Measurements from ENCODE around the gene RYR3.

Gene RYR3

GRCh38 chr15:33756961-33757360 lies 446.2 kb downstream of the RYR3 start (continued):
- TF ChIP-seq KLF8 (tag by site-specific recombination; IDR thresholded peaks at IDR 0.05): no peak
- TF ChIP-seq PRDM6 (tag by site-specific recombination; IDR thresholded peaks at IDR 0.05): no peak
- TF ChIP-seq SCRT1 (tag by site-specific recombination; IDR thresholded peaks at IDR 0.05; ENCODE audit: borderline replicate concordance): no peak

- no peaks in the 10 kb centered on the region for H3K36me3 ChIP-seq (ENCODE audit: control insufficient read depth in 2 of 2, insufficient read depth in 1 of 2, low read length in 2 of 2)
- CTCF ChIA-PET: no interaction called here
- no peak overlapping the region for H3K27ac ChIP-seq (ENCODE audit: extremely low read depth, low read depth, low read length)
- H3K4me1 ChIP-seq (ENCODE audit: control insufficient read depth, insufficient read depth, low read length): no peaks in the 10 kb centered on the region
- POLR2A ChIA-PET: no interaction called here
- H3K4me3 ChIP-seq (ENCODE audit: low read depth, low read length): no peak overlapping the region
- no peak for TF ChIP-seq ZNF747 (tag by site-specific recombination; IDR thresholded peaks at IDR 0.05)
- TF ChIP-seq SETDB1 (IDR thresholded peaks at IDR 0.05; ENCODE audit: insufficient read length, low read length): no peak
- no peak for TF ChIP-seq ZNF501 (tag by site-specific recombination; IDR thresholded peaks at IDR 0.05)
- TF ChIP-seq ZBTB10 (tag by site-specific recombination; IDR thresholded peaks at IDR 0.05): no peak
- TF ChIP-seq ZFP3 (tag by site-specific recombination; IDR thresholded peaks at IDR 0.05; ENCODE audit: low read depth): no peak
- no peak for TF ChIP-seq ZNF623 (tag by site-specific recombination; IDR thresholded peaks at IDR 0.05)
- TF ChIP-seq AEBP2 (tag by site-specific recombination; IDR thresholded peaks at IDR 0.05; ENCODE audit: borderline replicate concordance): no peak
- no peak for TF ChIP-seq ZNF169 (tag by site-specific recombination; IDR thresholded peaks at IDR 0.05)
- no peak for TF ChIP-seq ZNF24 (tag by site-specific recombination; IDR thresholded peaks at IDR 0.05)
- TF ChIP-seq PRDM1 (tag by site-specific recombination; IDR thresholded peaks at IDR 0.05): no peak
- TF ChIP-seq ZBTB20 (tag by site-specific recombination; IDR thresholded peaks at IDR 0.05): no peak
- TF ChIP-seq HIC1 (tag by site-specific recombination; IDR thresholded peaks at IDR 0.05): no peak
- H3K9me3 ChIP-seq (ENCODE audit: control insufficient read depth, insufficient read depth, low read depth, low read length): no peaks in the 10 kb centered on the region
Observed at GRCh38 chr15:33757516-33758232, 446.9 kb downstream of the RYR3 start.

- ChIA-PET CTCF (interaction anchor here (0.6 to 1.6 kb wide), 3 partner anchors 29 to 200 kb away, joined by 3 to 4 read pairs (median 4); no protein-coding TSS in a partner anchor), POLR2A (no interaction called here)
- H3K36me3 ChIP-seq (ENCODE audit: control insufficient read depth in 2 of 2, insufficient read depth in 1 of 2, low read length in 2 of 2): no peaks in the 10 kb centered on the region
- no peaks in the 10 kb centered on the region for H3K4me1 ChIP-seq (ENCODE audit: control insufficient read depth, insufficient read depth, low read length)
- H3K27ac ChIP-seq (ENCODE audit: extremely low read depth, low read depth, low read length): no peak overlapping the region
- H3K9me3 ChIP-seq (ENCODE audit: control insufficient read depth, insufficient read depth, low read depth, low read length): no peaks in the 10 kb centered on the region
- no peak overlapping the region for H3K4me3 ChIP-seq (ENCODE audit: low read depth, low read length)
- TF ChIP-seq REPIN1 (tag by site-specific recombination; IDR thresholded peaks at IDR 0.05; ENCODE audit: low read depth) (no peak), OVOL3 (tag by site-specific recombination; IDR thresholded peaks at IDR 0.05) (no peak), ZBTB1 (tag by site-specific recombination; IDR thresholded peaks at IDR 0.05) (no peak), ZSCAN23 (tag by site-specific recombination; IDR thresholded peaks at IDR 0.05) (no peak), ZNF132 (tag by site-specific recombination; IDR thresholded peaks at IDR 0.05; ENCODE audit: borderline replicate concordance) (no peak), ZBTB48 (tag by site-specific recombination; IDR thresholded peaks at IDR 0.05) (no peak), ZFP3 (tag by site-specific recombination; IDR thresholded peaks at IDR 0.05; ENCODE audit: low read depth) (no peak), ZNF214 (tag by site-specific recombination; IDR thresholded peaks at IDR 0.05; ENCODE audit: borderline replicate concordance) (no peak), ZNF221 (tag by site-specific recombination; IDR thresholded peaks at IDR 0.05; ENCODE audit: borderline replicate concordance) (no peak), ZFP41 (tag by site-specific recombination; IDR thresholded peaks at IDR 0.05; ENCODE audit: borderline replicate concordance) (no peak), KLF16 (tag by site-specific recombination; IDR thresholded peaks at IDR 0.05) (no peak), ZNF555 (tag by site-specific recombination; conservative IDR thresholded peaks at IDR 0.05) (no peak)
Observed at GRCh38 chr15:33766389-33766788, 455.6 kb downstream of the RYR3 start.

All from HEK293 (cell line).